K562 (cell line): ENCODE measurements around the gene VPS35. TPM values are rescaled to one million over a fixed set of nuclear protein-coding genes. Genes with fewer than 3 reads are reported as not detected.
A peak's percentile ranks its signal among the peaks of the same experiment; 100 is the strongest.

ENCODE experiments used
- CHD4 ChIP-seq: fragments of 200-600 bp; sonication (generic); IDR thresholded peaks from 3 replicates; pipeline ENCODE4 v1.6.1; 2012; ENCODE audit warnings: low read depth, mild to moderate bottlenecking, mixed read lengths, low read length, inconsistent platforms; ENCODE audit not compliant: insufficient read depth, insufficient replicate concordance, poor library complexity, severe bottlenecking
- ERF ChIP-seq: fragments of 450-650 bp; formaldehyde crosslinking; IDR thresholded peaks from 2 replicates; pipeline ENCODE4 v1.4.0; 2020; ENCODE audit warnings: mild to moderate bottlenecking, mixed read lengths
- HDAC2 ChIP-seq: fragments of 450-650 bp; IDR thresholded peaks from 2 replicates; pipeline ENCODE4 v1.6.1; 2016; ENCODE audit warnings: mild to moderate bottlenecking
- MBD2 ChIP-seq: sonication (generic); IDR thresholded peaks from 2 replicates; pipeline ENCODE4 v1.6.1; 2016; ENCODE audit warnings: low read depth, borderline replicate concordance
- MTA2 ChIP-seq: fragments of 450-650 bp; IDR thresholded peaks from 2 replicates; pipeline ENCODE4 v1.6.1; 2016; ENCODE audit warnings: low read depth
- NFIX ChIP-seq: fragments of 250-450 bp; sonication (Bioruptor Pico); IDR thresholded peaks from 2 replicates; pipeline ENCODE4 v1.4.0; 2020; ENCODE audit warnings: low read depth, mild to moderate bottlenecking, moderate library complexity
- NFXL1 ChIP-seq: fragments of 450-650 bp; formaldehyde crosslinking; IDR thresholded peaks from 2 replicates; pipeline ENCODE4 v1.4.0; 2021; ENCODE audit warnings: mild to moderate bottlenecking
- NONO ChIP-seq, 2 experiments: fragments of 200-400 bp in 1 of 2; fragments of 450-650 bp in 1 of 2; formaldehyde crosslinking in 1 of 2; IDR thresholded peaks; 2 replicates each; pipeline ENCODE4 v1.6.1; 2017; ENCODE audit warnings: low read depth in 2 of 2, mild to moderate bottlenecking in 2 of 2, moderate library complexity in 2 of 2, low read length in 1 of 2
- NR2C2 ChIP-seq, 2 experiments: fragments of 200-800 bp in 1 of 2; sonication (Bioruptor generic) in 1 of 2; sonication (generic) in 1 of 2; formaldehyde crosslinking in 1 of 2; IDR thresholded peaks; 2 replicates each; pipeline versions ENCODE4 v1.6.1 to v1.8.0; 2016 to 2022; ENCODE audit warnings: mild to moderate bottlenecking in 1 of 2, missing compliant biosample characterization in 1 of 2, missing genetic modification characterization in 1 of 2, missing genetic modification reagents in 1 of 2
- POLR3A ChIP-seq: IDR thresholded peaks from 2 replicates; pipeline ENCODE4 v1.6.1; 2011; ENCODE audit warnings: borderline replicate concordance, mild to moderate bottlenecking, moderate library complexity; ENCODE audit not compliant: insufficient read length, insufficient read depth; ENCODE audit errors: extremely low read depth
- SMC3 ChIP-seq: conservative IDR thresholded peaks from 2 replicates; pipeline ENCODE4 v1.6.1; 2011; ENCODE audit warnings: low read depth, low read length, improper control_type of control experiment; ENCODE audit not compliant: insufficient read depth
- TCF7L2 ChIP-seq: fragments of 150-350 bp; IDR thresholded peaks from 2 replicates; pipeline ENCODE4 v1.6.1; 2016; ENCODE audit warnings: low read depth, mild to moderate bottlenecking, low read length, moderate library complexity
- ZFP36 ChIP-seq: fragments of 150-350 bp; IDR thresholded peaks from 2 replicates; pipeline ENCODE4 v1.6.1; 2018; ENCODE audit warnings: low read length, low read depth; ENCODE audit not compliant: partially characterized antibody
- ZFX ChIP-seq: sonication (generic); formaldehyde crosslinking; IDR thresholded peaks from 2 replicates; pipeline ENCODE4 v1.8.0; 2022; ENCODE audit warnings: mild to moderate bottlenecking, missing genetic modification reagents, moderate library complexity
- ZKSCAN1 ChIP-seq: fragments of 150-350 bp; IDR thresholded peaks from 2 replicates; pipeline ENCODE4 v1.6.1; 2016; ENCODE audit warnings: low read depth, low read length
- ZNF780A ChIP-seq: fragments of 250-450 bp; sonication (Bioruptor Pico); IDR thresholded peaks from 2 replicates; pipeline ENCODE4 v1.5.0; 2021; ENCODE audit warnings: mild to moderate bottlenecking
- polyA plus RNA-seq, 8 experiments: library from polyadenylated mRNA; depleted of rRNA in 4 of 8; stranded (reverse) in 5 of 8; unstranded in 3 of 8; fragments of >200 nt; fragmentation: Nextera tagmentation in 2 of 8; fragmentation: Illumina TruSeq in 1 of 8; extraction: Ambion mirVana in 2 of 8; extraction: Trizol in 1 of 8; gene quantifications; 2 replicates each; pipeline versions ENCODE4 v1.2.1 to v1.2.3, GENCODE V29; 2011 to 2014; ENCODE audit warnings: inconsistent platforms in 1 of 8, missing spikeins in 1 of 8
- total RNA-seq, 7 experiments: library from RNA; depleted of rRNA in 6 of 7; stranded (reverse); fragments of >200 nt in 6 of 7; fragmentation: Illumina TruSeq in 2 of 7; extraction: Trizol in 2 of 7; gene quantifications; 2 replicates each; pipeline versions ENCODE4 v1.2.1 to v1.2.3, GENCODE V29; 2011 to 2021; ENCODE audit warnings: low replicate concordance in 1 of 7
- TF ChIP-seq, protein P1 (sequence below), 2 experiments: fragments of 200-800 bp in 1 of 2; sonication (Bioruptor generic) in 1 of 2; sonication (generic) in 1 of 2; formaldehyde crosslinking in 1 of 2; IDR thresholded peaks in 1 of 2; conservative IDR thresholded peaks in 1 of 2; 2 replicates each; pipeline versions ENCODE4 v1.5.0 to v1.6.1; 2016 to 2020; ENCODE audit warnings: missing compliant biosample characterization in 1 of 2, missing genetic modification characterization in 1 of 2, missing genetic modification reagents in 1 of 2
- TF ChIP-seq, protein P2 (sequence below): sonication (generic); formaldehyde crosslinking; IDR thresholded peaks from 2 replicates; pipeline ENCODE4 v1.8.0; 2022; ENCODE audit warnings: missing genetic modification reagents, mild to moderate bottlenecking, borderline replicate concordance
- TF ChIP-seq, protein P3 (sequence below): sonication (generic); formaldehyde crosslinking; IDR thresholded peaks from 2 replicates; pipeline ENCODE4 v1.8.0; 2022; ENCODE audit warnings: missing genetic modification reagents, mild to moderate bottlenecking, moderate library complexity, borderline replicate concordance
- TF ChIP-seq, protein P4 (sequence below): sonication (generic); IDR thresholded peaks from 2 replicates; pipeline ENCODE4 v1.6.1; 2016

VPS35 gene
- total and polyA plus RNA-seq, 9 of the 15 experiments (the other 6 are each of a cell fraction or from before 2014, with no cell fraction given) = 32.7 to 131 (median 66.2) TPM

DNA sequence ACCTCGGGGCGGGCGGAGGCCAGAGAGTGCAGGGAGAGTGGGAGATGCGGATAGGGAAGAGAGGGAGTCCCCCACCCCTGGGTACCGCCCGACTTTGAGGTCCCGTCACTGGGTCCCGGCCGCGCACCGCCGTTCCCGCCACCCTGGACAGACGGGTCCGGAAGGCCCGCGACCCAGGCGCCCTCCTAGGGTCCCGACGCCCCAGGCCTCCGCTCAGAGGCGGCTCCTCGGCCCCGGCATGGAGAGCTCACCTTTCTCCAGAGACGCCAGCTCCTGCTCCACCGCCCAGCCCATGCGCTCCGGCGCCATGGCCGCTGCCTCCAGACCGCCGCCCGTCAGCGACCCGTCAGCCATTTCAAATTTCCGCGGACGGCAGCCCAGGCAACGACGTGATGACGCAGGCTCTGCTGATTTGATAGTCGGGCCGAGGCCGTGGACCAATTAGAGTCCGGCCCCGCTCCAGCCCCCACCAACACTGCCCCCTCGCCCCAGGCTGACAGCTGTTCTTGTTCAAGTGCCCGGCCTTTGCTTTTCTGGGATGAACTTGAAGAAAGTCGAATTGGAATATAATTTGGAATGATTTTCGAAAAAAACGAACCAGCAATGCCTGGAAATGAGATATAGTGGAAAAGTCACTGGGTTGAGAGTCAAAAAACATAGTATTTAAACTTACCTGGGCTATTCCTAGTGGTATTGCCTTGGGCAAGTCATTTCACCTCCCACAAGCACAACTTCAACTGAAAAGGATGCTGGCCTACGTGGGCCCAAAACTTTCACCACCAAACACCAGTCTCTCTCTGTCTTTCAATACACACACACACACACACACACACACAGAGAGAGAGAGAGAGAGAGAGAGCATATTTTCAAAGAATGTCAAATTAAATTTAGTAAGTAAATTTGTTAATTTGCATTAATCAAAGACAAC lies 67.7 kb downstream of the VPS35 start, which contains the start of gene SHCBP1 (continued):
- TF ChIP-seq, protein P1, sequence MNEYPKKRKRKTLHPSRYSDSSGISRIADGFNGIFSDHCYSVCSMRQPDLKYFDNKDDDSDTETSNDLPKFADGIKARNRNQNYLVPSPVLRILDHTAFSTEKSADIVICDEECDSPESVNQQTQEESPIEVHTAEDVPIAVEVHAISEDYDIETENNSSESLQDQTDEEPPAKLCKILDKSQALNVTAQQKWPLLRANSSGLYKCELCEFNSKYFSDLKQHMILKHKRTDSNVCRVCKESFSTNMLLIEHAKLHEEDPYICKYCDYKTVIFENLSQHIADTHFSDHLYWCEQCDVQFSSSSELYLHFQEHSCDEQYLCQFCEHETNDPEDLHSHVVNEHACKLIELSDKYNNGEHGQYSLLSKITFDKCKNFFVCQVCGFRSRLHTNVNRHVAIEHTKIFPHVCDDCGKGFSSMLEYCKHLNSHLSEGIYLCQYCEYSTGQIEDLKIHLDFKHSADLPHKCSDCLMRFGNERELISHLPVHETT (CRISPR knock-in tag; conservative IDR thresholded peaks at IDR 0.05 in 1 of 2, IDR thresholded peaks at IDR 0.05 in 1 of 2) = no peak
- TF ChIP-seq ZFX (CRISPR knock-in tag) = peak; percentile 87
- TF ChIP-seq ZKSCAN1 = no peak
- TF ChIP-seq ZNF780A (CRISPR knock-in tag) = no peak
- no peak for TF ChIP-seq MTA2
- TF ChIP-seq CHD4 = no peak
- TF ChIP-seq, protein P2, sequence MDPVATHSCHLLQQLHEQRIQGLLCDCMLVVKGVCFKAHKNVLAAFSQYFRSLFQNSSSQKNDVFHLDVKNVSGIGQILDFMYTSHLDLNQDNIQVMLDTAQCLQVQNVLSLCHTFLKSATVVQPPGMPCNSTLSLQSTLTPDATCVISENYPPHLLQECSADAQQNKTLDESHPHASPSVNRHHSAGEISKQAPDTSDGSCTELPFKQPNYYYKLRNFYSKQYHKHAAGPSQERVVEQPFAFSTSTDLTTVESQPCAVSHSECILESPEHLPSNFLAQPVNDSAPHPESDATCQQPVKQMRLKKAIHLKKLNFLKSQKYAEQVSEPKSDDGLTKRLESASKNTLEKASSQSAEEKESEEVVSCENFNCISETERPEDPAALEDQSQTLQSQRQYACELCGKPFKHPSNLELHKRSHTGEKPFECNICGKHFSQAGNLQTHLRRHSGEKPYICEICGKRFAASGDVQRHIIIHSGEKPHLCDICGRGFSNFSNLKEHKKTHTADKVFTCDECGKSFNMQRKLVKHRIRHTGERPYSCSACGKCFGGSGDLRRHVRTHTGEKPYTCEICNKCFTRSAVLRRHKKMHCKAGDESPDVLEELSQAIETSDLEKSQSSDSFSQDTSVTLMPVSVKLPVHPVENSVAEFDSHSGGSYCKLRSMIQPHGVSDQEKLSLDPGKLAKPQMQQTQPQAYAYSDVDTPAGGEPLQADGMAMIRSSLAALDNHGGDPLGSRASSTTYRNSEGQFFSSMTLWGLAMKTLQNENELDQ (CRISPR knock-in tag) = 0 out of 2 replicates have a peak, but pooled peaks have one; percentile 57
- TF ChIP-seq, protein P3, sequence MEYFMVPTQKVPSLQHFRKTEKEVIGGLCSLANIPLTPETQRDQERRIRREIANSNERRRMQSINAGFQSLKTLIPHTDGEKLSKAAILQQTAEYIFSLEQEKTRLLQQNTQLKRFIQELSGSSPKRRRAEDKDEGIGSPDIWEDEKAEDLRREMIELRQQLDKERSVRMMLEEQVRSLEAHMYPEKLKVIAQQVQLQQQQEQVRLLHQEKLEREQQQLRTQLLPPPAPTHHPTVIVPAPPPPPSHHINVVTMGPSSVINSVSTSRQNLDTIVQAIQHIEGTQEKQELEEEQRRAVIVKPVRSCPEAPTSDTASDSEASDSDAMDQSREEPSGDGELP = peak; percentile 95
- no peak for TF ChIP-seq ZFP36
- peak; percentile 54; the same call in 1 of the 2 replicates for TF ChIP-seq MBD2
- no peak for TF ChIP-seq ERF
- no peak for TF ChIP-seq NFIX (CRISPR knock-in tag)
- no peak for TF ChIP-seq SMC3
- TF ChIP-seq NFXL1 (CRISPR knock-in tag) = no peak
- TF ChIP-seq NONO (IDR thresholded peaks at IDR 0.05; ENCODE audit: low read depth in 2 of 2, low read length in 1 of 2) = peak in 1 of 2 experiments; percentile 82; a peak in 2 of 4 replicates
- TF ChIP-seq HDAC2 = 0 out of 2 replicates have a peak, but pooled peaks have one; percentile 58
- 0 out of 2 replicates have a peak, but pooled peaks have one; percentile 21 for TF ChIP-seq NR2C2 (CRISPR knock-in tag; IDR thresholded peaks at IDR 0.05)
- TF ChIP-seq NR2C2 (tag; IDR thresholded peaks at IDR 0.05) = no peak
- no peak for TF ChIP-seq TCF7L2
- TF ChIP-seq POLR3A = no peak
- TF ChIP-seq, protein P4, sequence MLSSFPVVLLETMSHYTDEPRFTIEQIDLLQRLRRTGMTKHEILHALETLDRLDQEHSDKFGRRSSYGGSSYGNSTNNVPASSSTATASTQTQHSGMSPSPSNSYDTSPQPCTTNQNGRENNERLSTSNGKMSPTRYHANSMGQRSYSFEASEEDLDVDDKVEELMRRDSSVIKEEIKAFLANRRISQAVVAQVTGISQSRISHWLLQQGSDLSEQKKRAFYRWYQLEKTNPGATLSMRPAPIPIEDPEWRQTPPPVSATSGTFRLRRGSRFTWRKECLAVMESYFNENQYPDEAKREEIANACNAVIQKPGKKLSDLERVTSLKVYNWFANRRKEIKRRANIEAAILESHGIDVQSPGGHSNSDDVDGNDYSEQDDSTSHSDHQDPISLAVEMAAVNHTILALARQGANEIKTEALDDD = no peak
